Upper lobe of right lung (tissue), 1 donor: ENCODE measurements around the gene PPFIBP2. TPM values are rescaled to one million over a fixed set of nuclear protein-coding genes. Genes with fewer than 3 reads are reported as not detected.

Source experiments
- ATAC-seq: fragments of 200-7000 bp; cut with Tn5 transposase; one replicate; pipeline ENCODE4 v1.9.1; 2020; ENCODE audit warnings: mild to moderate bottlenecking, moderate library complexity
- DNase-seq: peaks from one replicate; pipeline ENCODE4 v3.0.0-alpha.2; 2020
- H3K27ac ChIP-seq: fragments of 200-600 bp; one replicate; pipeline ENCODE4 v1.8.0; 2022
- H3K27me3 ChIP-seq: fragments of 200-600 bp; one replicate; pipeline ENCODE4 v1.8.0; 2022; ENCODE audit warnings: mild to moderate bottlenecking
- H3K36me3 ChIP-seq: fragments of 200-600 bp; one replicate; pipeline ENCODE4 v1.8.0; 2022
- H3K4me1 ChIP-seq: fragments of 200-600 bp; one replicate; pipeline ENCODE4 v1.8.0; 2022
- H3K4me3 ChIP-seq: fragments of 200-600 bp; one replicate; pipeline ENCODE4 v1.8.0; 2022; ENCODE audit warnings: mild to moderate bottlenecking
- H3K9me3 ChIP-seq: fragments of 200-600 bp; one replicate; pipeline ENCODE4 v1.8.0; 2022
- intact Hi-C: fragments of 100-400 bp; cut with DNase I; formaldehyde crosslinking; loops from one replicate; pipeline ENCODE4 v1.11.0; 2022
- total RNA-seq: library from RNA; stranded (reverse); fragmentation: NEBNext Ultra II Directional; extraction: Animal tissue kit (Norgen Biotek cat#: 25700); gene quantifications from one replicate; pipeline ENCODE4 v1.2.1, GENCODE V29; 2021
- TF ChIP-seq, protein P1 (sequence below): fragments of 200-600 bp; IDR thresholded peaks from one replicate; pipeline ENCODE4 v1.8.0; 2022; ENCODE audit warnings: antibody characterized with exemption
- donor health status: DM: no; HTN: yes; CAD: no; lungs with severe emphysema.

PPFIBP2 gene
- total RNA-seq, 1 donor from 2014 or later: 26.8 TPM

DNA sequence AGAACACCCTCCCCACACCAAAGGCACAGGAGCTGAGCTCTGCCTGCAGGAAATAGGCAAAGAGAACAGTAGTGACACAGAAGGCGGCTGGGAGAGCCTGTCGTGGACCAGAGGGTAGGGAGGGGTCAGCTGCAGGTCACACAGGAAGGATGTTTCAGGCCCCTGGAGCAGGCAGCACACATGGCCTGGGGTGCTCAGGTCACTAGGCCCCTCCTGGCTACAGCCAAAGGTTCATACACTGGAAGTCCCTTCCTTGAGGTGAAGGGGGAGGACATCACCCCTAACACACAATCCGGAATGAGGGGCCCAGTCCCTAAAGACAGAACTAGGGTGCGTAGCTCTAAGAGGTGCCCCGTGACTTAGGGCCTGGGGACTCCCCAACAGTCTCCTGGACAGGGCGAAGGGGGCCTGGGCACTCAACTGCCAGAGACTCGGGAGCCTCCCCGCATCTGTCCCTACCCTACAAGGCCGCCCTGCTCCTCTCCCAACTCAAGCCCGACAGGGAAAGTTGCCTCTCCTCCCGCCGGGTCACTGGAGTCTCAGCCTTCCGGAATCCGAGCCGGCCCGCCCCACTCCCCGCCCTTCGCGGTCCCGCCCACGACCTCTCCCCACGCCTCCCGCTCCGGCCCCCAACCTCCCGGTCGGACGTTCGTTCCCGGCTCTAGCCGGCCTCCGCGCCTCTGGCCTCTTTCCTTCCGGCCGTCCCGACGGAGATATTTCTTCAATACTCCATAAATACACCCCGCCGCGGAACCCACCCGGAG, 159.3 kb downstream of the PPFIBP2 start, which contains the start of gene CYB5R2:
Gene CYB5R2, minus strand, starts transcription at position 541 of the 764 bp plus-strand sequence. CDS start 675 bp downstream, outside the sequence.
- H3K27me3 ChIP-seq: no peaks in the 10 kb centered on the region

DNA sequence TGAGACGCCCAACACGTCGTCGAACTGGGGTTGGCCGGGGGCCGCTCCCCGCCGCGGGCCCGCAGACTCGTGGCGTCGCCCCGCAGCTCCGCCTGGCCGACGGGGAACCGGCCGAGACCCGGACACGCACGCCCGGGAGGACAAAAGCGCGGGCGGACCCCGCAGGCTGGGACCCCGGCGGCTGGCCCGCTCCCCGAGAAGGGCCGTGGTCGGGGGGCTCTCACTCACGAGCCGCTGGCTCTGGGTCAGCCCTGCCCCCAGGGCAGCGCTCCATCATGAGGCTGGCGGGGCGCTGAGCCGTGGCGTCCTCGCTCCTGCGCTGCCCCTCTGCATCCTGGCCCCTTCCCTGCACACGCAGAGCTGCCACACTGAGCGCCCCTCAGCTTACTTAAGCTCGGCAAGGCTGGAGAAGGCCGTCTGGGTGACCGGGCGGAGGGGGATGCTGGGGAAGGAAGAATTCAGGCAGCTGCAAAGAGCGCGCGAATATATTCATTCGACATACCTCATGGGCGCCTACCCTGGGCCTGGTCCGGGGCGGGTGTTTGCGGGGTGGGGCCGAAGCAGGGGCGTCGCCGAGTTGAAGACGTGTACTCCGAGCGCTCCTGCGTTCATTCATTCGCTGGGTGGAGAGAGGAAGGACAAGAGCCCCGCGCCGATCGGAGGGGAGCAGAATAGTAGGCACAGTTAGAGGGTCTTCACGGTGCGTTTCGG, 160.1 kb downstream of the PPFIBP2 start:
- Histone ChIP-seq H3K36me3 (no peaks in the 10 kb centered on the region), H3K27me3 (no peaks in the 10 kb centered on the region), H3K27ac (peak overlapping the region; percentile 4), H3K4me1 (peaks cover 16% of the 10 kb centered on the region), H3K4me3 (peak overlapping the region; percentile 59), H3K9me3 (no peaks in the 10 kb centered on the region)
- intact Hi-C loops: no loop called here
- TF ChIP-seq, protein P1, sequence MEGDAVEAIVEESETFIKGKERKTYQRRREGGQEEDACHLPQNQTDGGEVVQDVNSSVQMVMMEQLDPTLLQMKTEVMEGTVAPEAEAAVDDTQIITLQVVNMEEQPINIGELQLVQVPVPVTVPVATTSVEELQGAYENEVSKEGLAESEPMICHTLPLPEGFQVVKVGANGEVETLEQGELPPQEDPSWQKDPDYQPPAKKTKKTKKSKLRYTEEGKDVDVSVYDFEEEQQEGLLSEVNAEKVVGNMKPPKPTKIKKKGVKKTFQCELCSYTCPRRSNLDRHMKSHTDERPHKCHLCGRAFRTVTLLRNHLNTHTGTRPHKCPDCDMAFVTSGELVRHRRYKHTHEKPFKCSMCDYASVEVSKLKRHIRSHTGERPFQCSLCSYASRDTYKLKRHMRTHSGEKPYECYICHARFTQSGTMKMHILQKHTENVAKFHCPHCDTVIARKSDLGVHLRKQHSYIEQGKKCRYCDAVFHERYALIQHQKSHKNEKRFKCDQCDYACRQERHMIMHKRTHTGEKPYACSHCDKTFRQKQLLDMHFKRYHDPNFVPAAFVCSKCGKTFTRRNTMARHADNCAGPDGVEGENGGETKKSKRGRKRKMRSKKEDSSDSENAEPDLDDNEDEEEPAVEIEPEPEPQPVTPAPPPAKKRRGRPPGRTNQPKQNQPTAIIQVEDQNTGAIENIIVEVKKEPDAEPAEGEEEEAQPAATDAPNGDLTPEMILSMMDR: no peak
- ATAC-seq (peak; percentile 69), DNase-seq (peak; percentile 72)

More for the DNA sequence above, 159.3 kb downstream of the PPFIBP2 start, which contains the start of gene CYB5R2:
- ATAC-seq (peak; percentile 90), DNase-seq (peak; percentile 86)
- peak within 1 kb of the TSS; percentile 4 for H3K27ac ChIP-seq
- H3K4me1 ChIP-seq: peaks cover 16% of the 10 kb centered on the region
- intact Hi-C loops: no loop called here
- H3K36me3 ChIP-seq: no peaks in the 10 kb centered on the region
- TF ChIP-seq, protein P1: no peak
- peak within 1 kb of the TSS; percentile 59 for H3K4me3 ChIP-seq
- no peaks in the 10 kb centered on the region for H3K9me3 ChIP-seq

DNA sequence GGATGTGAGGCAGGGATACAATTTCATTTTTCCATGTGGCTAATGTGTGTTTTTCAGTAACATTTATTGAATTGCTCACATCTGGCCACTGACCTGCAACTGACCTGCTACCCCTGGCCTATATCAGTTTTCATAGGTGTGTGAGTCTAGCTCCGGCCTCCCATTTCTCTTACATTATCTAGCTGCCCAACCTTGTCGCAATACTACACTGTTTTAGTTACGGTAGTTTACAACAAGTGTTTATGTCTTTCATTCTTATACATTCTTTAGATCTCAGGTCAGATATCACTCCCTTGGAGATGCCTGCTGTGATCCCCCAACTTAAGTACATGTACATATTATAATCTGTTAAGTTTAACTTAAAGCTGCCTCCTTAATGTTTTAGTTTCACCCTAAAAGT, 161.8 kb downstream of the PPFIBP2 start:
- ATAC-seq (no peak), DNase-seq (no peak)
- TF ChIP-seq, protein P1: no peak
- intact Hi-C loops: no loop called here
- H3K27me3 ChIP-seq: no peaks in the 10 kb centered on the region
- H3K4me3 ChIP-seq: no peak overlapping the region
- H3K27ac ChIP-seq: no peak overlapping the region
- peaks cover 16% of the 10 kb centered on the region for H3K4me1 ChIP-seq
- H3K36me3 ChIP-seq: no peaks in the 10 kb centered on the region
- no peaks in the 10 kb centered on the region for H3K9me3 ChIP-seq

DNA sequence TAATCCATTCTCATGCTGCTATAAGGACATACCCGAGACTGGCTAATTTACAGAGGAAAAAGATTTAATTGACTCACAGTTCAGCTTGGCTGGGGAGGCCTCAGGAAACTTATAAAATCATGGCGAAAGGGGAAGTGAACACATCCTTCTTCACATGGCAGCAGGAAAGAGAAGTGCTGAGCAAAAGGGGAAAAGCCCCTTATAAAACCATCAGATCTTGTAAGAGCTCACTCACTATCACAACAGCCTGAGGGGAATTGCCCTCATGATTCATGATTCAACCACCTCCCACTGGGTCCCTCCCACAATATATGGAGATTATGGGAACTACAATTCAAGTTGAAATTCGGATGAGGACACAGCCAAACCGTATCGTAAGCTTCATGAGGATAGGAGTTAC, 163.3 kb downstream of the PPFIBP2 start:
- ATAC-seq: peak; percentile 15

DNA sequence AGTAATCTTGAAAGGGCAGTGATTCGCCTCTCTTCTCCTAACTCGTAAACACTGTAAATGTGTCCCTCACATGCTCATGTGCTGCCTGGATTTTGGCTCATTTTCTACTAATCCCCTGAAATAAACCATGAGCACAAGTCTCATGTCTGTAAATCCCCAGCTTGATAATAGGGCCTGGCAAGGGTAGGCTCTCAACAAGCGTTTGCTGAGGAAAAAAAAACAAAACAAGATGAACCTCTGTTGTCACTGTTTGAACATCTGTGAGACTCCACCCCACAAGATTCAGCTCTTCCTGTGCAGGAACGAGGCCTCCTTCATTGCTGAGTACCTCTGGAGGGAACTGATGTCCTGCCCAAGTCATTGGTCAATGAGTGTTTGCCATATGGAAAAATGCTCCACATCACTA, 164.0 kb downstream of the PPFIBP2 start:
- H3K36me3 ChIP-seq: no peaks in the 10 kb centered on the region
- H3K27ac ChIP-seq: no peak overlapping the region
- TF ChIP-seq, protein P1: no peak
- H3K4me3 ChIP-seq: no peak overlapping the region
- DNase-seq (no peak), ATAC-seq (no peak)
- peaks cover 14% of the 10 kb centered on the region for H3K4me1 ChIP-seq
- intact Hi-C loops: no loop called here
- H3K27me3 ChIP-seq: no peaks in the 10 kb centered on the region
- no peaks in the 10 kb centered on the region for H3K9me3 ChIP-seq

More for the DNA sequence above, 163.3 kb downstream of the PPFIBP2 start:
- intact Hi-C loops: no loop called here
- H3K27ac ChIP-seq: no peak overlapping the region
- no peaks in the 10 kb centered on the region for H3K9me3 ChIP-seq
- DNase-seq: no peak
- peaks cover 16% of the 10 kb centered on the region for H3K4me1 ChIP-seq
- H3K4me3 ChIP-seq: no peak overlapping the region
- TF ChIP-seq, protein P1: no peak
- H3K27me3 ChIP-seq: no peaks in the 10 kb centered on the region
- H3K36me3 ChIP-seq: no peaks in the 10 kb centered on the region
